GM06990 (cell line): Measurements from ENCODE around the gene ASB8.

Experiments used
- DNase-seq: peaks from one replicate; pipeline ENCODE4 v3.0.0-alpha.2; 2011; ENCODE audit not compliant: insufficient read length; ENCODE audit errors: extremely low read depth
- H3K27me3 ChIP-seq: replicated peaks from 2 replicates; pipeline ENCODE4 v1.6.0; 2011; ENCODE audit warnings: low read length; ENCODE audit not compliant: control insufficient read depth, insufficient read depth
- H3K36me3 ChIP-seq: 2 replicates; pipeline ENCODE4 v1.5.1; 2011; ENCODE audit warnings: low read length; ENCODE audit not compliant: control insufficient read depth, insufficient read depth
- H3K4me3 ChIP-seq: replicated peaks from 2 replicates; pipeline ENCODE4 v1.5.1; 2011; ENCODE audit warnings: low read depth, mild to moderate bottlenecking, control low read depth, low read length
- TF ChIP-seq, protein P1 (sequence below): IDR thresholded peaks from 2 replicates; pipeline ENCODE4 v1.5.1; 2011; ENCODE audit warnings: low read length, control low read depth, mild to moderate bottlenecking, inconsistent platforms; ENCODE audit not compliant: insufficient read depth, poor library complexity, severe bottlenecking

The ASB8 gene

GRCh38 chr12:48143898-48144297 is 13.4 kb downstream of the ASB8 start:
- Histone ChIP-seq H3K4me3 (no peak overlapping the region), H3K36me3 (peaks cover 39% of the 10 kb centered on the region), H3K27me3 (no peaks in the 10 kb centered on the region)
- TF ChIP-seq, protein P1, sequence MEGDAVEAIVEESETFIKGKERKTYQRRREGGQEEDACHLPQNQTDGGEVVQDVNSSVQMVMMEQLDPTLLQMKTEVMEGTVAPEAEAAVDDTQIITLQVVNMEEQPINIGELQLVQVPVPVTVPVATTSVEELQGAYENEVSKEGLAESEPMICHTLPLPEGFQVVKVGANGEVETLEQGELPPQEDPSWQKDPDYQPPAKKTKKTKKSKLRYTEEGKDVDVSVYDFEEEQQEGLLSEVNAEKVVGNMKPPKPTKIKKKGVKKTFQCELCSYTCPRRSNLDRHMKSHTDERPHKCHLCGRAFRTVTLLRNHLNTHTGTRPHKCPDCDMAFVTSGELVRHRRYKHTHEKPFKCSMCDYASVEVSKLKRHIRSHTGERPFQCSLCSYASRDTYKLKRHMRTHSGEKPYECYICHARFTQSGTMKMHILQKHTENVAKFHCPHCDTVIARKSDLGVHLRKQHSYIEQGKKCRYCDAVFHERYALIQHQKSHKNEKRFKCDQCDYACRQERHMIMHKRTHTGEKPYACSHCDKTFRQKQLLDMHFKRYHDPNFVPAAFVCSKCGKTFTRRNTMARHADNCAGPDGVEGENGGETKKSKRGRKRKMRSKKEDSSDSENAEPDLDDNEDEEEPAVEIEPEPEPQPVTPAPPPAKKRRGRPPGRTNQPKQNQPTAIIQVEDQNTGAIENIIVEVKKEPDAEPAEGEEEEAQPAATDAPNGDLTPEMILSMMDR = no peak
- DNase-seq = no peak

- TF ChIP-seq, protein P1 = no peak
- no peak for DNase-seq
- Histone ChIP-seq H3K27me3 (no peaks in the 10 kb centered on the region), H3K4me3 (no peak overlapping the region), H3K36me3 (peaks cover 40% of the 10 kb centered on the region)
Measured at GRCh38 chr12:48142818-48143674, 14.3 kb downstream of the ASB8 start.

GRCh38 chr12:48135027-48135426 is 22.3 kb downstream of the ASB8 start:
- no peak for DNase-seq
- H3K27me3 ChIP-seq = no peaks in the 10 kb centered on the region
- TF ChIP-seq, protein P1 = no peak
- peaks cover 34% of the 10 kb centered on the region for H3K36me3 ChIP-seq
- no peak overlapping the region for H3K4me3 ChIP-seq

DNA sequence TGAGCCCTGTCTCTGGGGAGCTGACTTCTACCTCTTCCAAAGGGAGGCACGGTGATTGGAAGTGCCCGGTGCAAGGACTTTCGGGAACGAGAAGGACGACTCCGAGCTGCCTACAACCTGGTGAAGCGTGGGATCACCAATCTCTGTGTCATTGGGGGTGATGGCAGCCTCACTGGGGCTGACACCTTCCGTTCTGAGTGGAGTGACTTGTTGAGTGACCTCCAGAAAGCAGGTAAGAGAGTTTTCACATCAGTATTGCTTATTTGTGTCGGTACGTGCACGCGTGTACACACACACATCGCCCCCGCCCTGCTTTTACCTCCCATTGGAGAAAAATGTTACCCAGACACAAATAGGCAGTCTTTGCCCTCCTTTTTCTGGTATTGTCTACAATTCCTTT is 24.5 kb downstream of the ASB8 start:
- no peak for DNase-seq
- TF ChIP-seq, protein P1 = no peak
- H3K4me3 ChIP-seq = no peak overlapping the region
- no peaks in the 10 kb centered on the region for H3K27me3 ChIP-seq
- peaks cover 29% of the 10 kb centered on the region for H3K36me3 ChIP-seq

- TF ChIP-seq, protein P1 = no peak
- no peak for DNase-seq
- Histone ChIP-seq H3K27me3 (no peaks in the 10 kb centered on the region), H3K36me3 (peaks cover 30% of the 10 kb centered on the region), H3K4me3 (no peak overlapping the region)
Measured at GRCh38 chr12:48131517-48131916, 25.8 kb downstream of the ASB8 start.
